ENCODE results near the gene ANKRD13D.

ANKRD13D gene

GRCh38 chr11:67302571-67303131 is 13.5 kb downstream of the ANKRD13D start:
- DNase-seq (ENCODE audit: low read depth, low spot score) = peak; percentile 84

- DNase-seq (ENCODE audit: low read depth, low spot score) = peak; percentile 83
Measured at GRCh38 chr11:67303132-67303834, 14.2 kb downstream of the ANKRD13D start, which contains the start of gene SSH3. TSS of gene SSH3 (plus strand) at chr11:67303530. CDS start at chr11:67303626, 96 bp downstream.

- DNase-seq (ENCODE audit: low read depth, low spot score) = peak; percentile 75
Measured at GRCh38 chr11:67303835-67304411, 14.8 kb downstream of the ANKRD13D start.

GRCh38 chr11:67304511-67305113 is 15.5 kb downstream of the ANKRD13D start:
- no peak for DNase-seq (ENCODE audit: low read depth, low spot score)

- no peak for DNase-seq (ENCODE audit: low read depth, low spot score)
Measured at GRCh38 chr11:67306769-67307544, 17.9 kb downstream of the ANKRD13D start.

GRCh38 chr11:67307545-67308001 is 18.5 kb downstream of the ANKRD13D start:
- DNase-seq (ENCODE audit: low read depth, low spot score) = no peak

- no peak for DNase-seq (ENCODE audit: low read depth, low spot score)
Measured at GRCh38 chr11:67308031-67308866, 19.1 kb downstream of the ANKRD13D start.

GRCh38 chr11:67309166-67309565 is 20.1 kb downstream of the ANKRD13D start:
- no peak for DNase-seq (ENCODE audit: low read depth, low spot score)

- DNase-seq (ENCODE audit: low read depth, low spot score) = no peak
Measured at GRCh38 chr11:67309661-67310061, 20.6 kb downstream of the ANKRD13D start.

GRCh38 chr11:67310246-67311050 is 21.3 kb downstream of the ANKRD13D start:
- DNase-seq (ENCODE audit: low read depth, low spot score) = no peak

- no peak for DNase-seq (ENCODE audit: low read depth, low spot score)
Measured at GRCh38 chr11:67311051-67311555, 22.0 kb downstream of the ANKRD13D start.

GRCh38 chr11:67311556-67312082 is 22.5 kb downstream of the ANKRD13D start:
- no peak for DNase-seq (ENCODE audit: low read depth, low spot score)

GRCh38 chr11:67312187-67313021 is 23.3 kb downstream of the ANKRD13D start:
- no peak for DNase-seq (ENCODE audit: low read depth, low spot score)

- no peak for DNase-seq (ENCODE audit: low read depth, low spot score)
Measured at GRCh38 chr11:67313125-67313890, 24.2 kb downstream of the ANKRD13D start.

- DNase-seq (ENCODE audit: low read depth, low spot score) = no peak
Measured at GRCh38 chr11:67314218-67314617, 25.1 kb downstream of the ANKRD13D start.

GRCh38 chr11:67315325-67315909 is 26.3 kb downstream of the ANKRD13D start:
- DNase-seq (ENCODE audit: low read depth, low spot score) = no peak

GRCh38 chr11:67316882-67317204 is 27.7 kb downstream of the ANKRD13D start:
- no peak for DNase-seq (ENCODE audit: low read depth, low spot score)
